ENCODE data around the gene KRTAP10-5.

KRTAP10-5 gene

DNA sequence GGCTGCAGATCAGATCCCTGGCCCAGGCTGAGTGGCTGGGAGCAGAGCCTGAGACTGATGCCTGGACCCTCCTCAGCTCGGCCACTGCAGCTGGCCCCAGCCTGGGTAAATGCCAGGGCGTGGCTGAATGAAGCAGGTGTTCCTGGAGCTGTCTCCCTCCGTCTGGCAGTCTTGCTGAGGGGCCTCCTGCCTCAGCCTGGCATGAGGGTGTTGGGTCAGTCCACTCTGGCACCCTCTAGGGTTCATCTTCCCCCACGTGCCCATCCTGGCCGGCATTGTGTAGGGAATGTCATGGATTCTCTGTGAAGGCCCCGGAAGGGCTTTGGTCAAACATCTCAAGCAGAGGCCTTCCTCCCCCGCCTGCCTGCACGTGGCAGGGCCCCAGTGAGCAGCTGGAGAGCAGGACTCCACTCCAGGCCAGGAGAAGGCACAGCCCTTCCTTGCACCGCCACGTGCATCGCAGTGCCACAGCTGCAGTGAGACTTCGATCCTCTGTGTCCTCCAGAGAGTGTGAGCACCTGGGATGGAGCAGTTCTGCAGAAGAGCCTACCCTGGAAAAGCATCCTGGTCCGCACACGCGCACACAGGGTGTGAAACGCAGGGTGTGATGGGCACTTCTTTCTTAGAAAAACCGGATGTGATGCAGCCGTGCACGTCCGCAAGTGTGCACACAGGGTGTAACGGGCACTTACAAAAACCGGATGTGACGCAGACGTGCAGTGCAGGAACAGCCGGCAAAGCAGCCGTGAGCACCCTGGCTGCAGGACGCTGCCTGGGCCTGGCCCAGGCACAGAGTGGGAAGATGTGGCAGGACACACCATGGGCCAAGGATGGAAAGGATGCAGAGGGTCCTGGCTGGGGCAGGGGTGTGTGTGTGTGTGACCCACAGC lies 11.5 kb downstream of the KRTAP10-5 start:
- Histone ChIP-seq H3K36me3 (ENCODE audit: control insufficient read depth in 4 of 4, insufficient read depth in 4 of 4, low read length in 3 of 4) (no peaks in the 10 kb centered on the region), H3K4me1 (ENCODE audit: control extremely low read depth in 1 of 4, control insufficient read depth in 4 of 4, insufficient read depth in 4 of 4, low read length in 3 of 4) (peaks cover 0 to 8% (median 2%) of the 10 kb centered on the region in 4 experiments), H3K27me3 (replicated peaks in 2 of 5; ENCODE audit: control insufficient read depth in 4 of 5, insufficient read depth in 5 of 5, low read length in 4 of 5) (peaks cover 0 to 11% (median 2%) of the 10 kb centered on the region in 5 experiments), H3K9me3 (ENCODE audit: control extremely low read depth in 1 of 5, control insufficient read depth in 4 of 5, insufficient read depth in 2 of 5, low read depth in 1 of 5, low read length in 4 of 5) (peaks cover 0 to 16% (median 4%) of the 10 kb centered on the region in 5 experiments), H3K27ac (ENCODE audit: insufficient read depth in 1 of 2, low read depth in 1 of 2, low read length in 2 of 2, poor library complexity in 1 of 2, severe bottlenecking in 2 of 2) (no peak overlapping the region), H3K4me3 (ENCODE audit: control insufficient read depth in 1 of 7, extremely low read depth in 1 of 7, insufficient read depth in 4 of 7, low read depth in 2 of 7, low read length in 6 of 7) (no peak overlapping the region)
- ChIA-PET CTCF (interaction anchor here (0.5 kb wide), 1 partner anchor 176 kb away, joined by 3 read pairs; no protein-coding TSS in a partner anchor), POLR2A (no interaction called here)
- no peak for DNase-seq
- 87% methylated on average over 26 of the region's 27 CpGs for WGBS (ENCODE audit: insufficient coverage)

- peaks cover 0 to 16% (median 6%) of the 10 kb centered on the region in 5 experiments for H3K9me3 ChIP-seq (ENCODE audit: control extremely low read depth in 1 of 5, control insufficient read depth in 4 of 5, insufficient read depth in 2 of 5, low read depth in 1 of 5, low read length in 4 of 5)
- H3K27me3 ChIP-seq (replicated peaks in 2 of 5; ENCODE audit: control insufficient read depth in 4 of 5, insufficient read depth in 5 of 5, low read length in 4 of 5), result peaks cover 0 to 9% (median 2%) of the 10 kb centered on the region in 5 experiments
- no peak overlapping the region for H3K4me3 ChIP-seq (ENCODE audit: control insufficient read depth in 1 of 7, extremely low read depth in 1 of 7, insufficient read depth in 4 of 7, low read depth in 2 of 7, low read length in 6 of 7)
- no peak overlapping the region for H3K27ac ChIP-seq (ENCODE audit: insufficient read depth in 1 of 2, low read depth in 1 of 2, low read length in 2 of 2, poor library complexity in 1 of 2, severe bottlenecking in 2 of 2)
- ChIA-PET POLR2A (no interaction called here), CTCF (interaction anchor here (0.5 kb wide), 1 partner anchor 175 kb away, joined by 3 read pairs; no protein-coding TSS in a partner anchor)
- no peaks in the 10 kb centered on the region for H3K36me3 ChIP-seq (ENCODE audit: control insufficient read depth in 4 of 4, insufficient read depth in 4 of 4, low read length in 3 of 4)
- 82% methylated on average over 11 of the region's 12 CpGs for WGBS (ENCODE audit: insufficient coverage)
- peaks cover 0 to 8% (median 2%) of the 10 kb centered on the region in 4 experiments for H3K4me1 ChIP-seq (ENCODE audit: control extremely low read depth in 1 of 4, control insufficient read depth in 4 of 4, insufficient read depth in 4 of 4, low read length in 3 of 4)
- no peak for DNase-seq
Measured at GRCh38 chr21:44568261-44568660, 12.1 kb downstream of the KRTAP10-5 start.

DNA sequence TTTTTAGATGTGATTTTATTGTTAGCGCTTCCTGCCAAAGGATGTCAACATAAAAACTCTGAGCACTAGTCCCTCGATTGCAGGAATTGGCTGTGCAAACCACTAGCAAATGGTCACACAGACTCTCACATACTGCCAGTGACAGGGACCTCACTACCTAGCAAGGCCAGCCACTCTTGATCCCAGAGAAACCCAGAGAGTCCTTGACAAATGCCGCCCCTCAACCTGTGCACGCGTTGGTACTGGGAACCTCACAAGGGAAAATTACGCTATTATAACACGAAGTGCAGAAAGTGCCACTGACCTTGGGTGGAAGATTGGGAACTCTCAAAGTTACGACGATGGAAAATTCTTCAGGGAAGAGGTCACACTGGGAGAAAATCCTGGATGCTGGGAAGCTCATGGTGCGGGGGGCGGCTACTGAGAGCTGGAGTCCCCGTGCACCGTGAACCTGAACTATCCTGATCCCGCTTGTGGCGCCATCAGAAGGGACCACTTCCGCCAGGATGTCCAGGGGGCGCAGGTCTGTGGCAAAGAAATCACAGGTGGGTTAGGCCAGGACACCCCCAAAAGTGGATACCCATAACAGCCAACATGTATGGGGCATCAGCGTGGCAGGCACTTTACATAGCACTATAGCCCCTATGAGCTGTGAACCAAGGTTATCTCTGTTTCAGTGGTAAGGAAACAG lies 12.8 kb downstream of the KRTAP10-5 start:
- CTCF ChIA-PET, result no interaction called here
- WGBS (ENCODE audit: insufficient coverage), result 92% methylated on average over 18 of the region's 18 CpGs
- peaks cover 0 to 4% (median 2%) of the 10 kb centered on the region in 5 experiments for H3K27me3 ChIP-seq (replicated peaks in 2 of 5; ENCODE audit: control insufficient read depth in 4 of 5, insufficient read depth in 5 of 5, low read length in 4 of 5)

DNA sequence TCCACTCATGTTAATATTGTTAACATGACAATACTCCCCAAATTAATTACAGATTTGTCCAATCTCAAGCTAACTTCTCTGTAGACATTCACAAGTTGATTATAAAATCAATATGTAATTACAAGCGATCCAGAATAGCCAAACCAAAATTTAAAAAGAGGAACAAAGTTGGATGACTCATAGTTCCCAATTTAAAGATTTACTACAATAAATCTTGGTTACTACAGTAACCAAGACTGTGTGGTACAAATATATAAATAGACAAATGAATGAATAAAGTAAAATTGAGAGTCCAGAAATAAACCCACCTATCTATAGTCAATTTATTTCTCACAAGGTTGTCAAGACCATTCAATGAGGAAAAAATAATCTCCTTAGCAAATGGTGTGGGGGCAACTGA lies 14.0 kb downstream of the KRTAP10-5 start:
- Histone ChIP-seq H3K27ac (ENCODE audit: insufficient read depth in 1 of 2, low read depth in 1 of 2, low read length in 2 of 2, poor library complexity in 1 of 2, severe bottlenecking in 2 of 2) (peak overlapping the region; percentile 2 to 50), H3K9me3 (ENCODE audit: control extremely low read depth in 1 of 5, control insufficient read depth in 4 of 5, insufficient read depth in 2 of 5, low read depth in 1 of 5, low read length in 4 of 5) (peaks cover 1 to 16% (median 5%) of the 10 kb centered on the region in 5 experiments), H3K4me1 (ENCODE audit: control extremely low read depth in 1 of 4, control insufficient read depth in 4 of 4, insufficient read depth in 4 of 4, low read length in 3 of 4) (peaks cover 0 to 8% (median 2%) of the 10 kb centered on the region in 4 experiments), H3K27me3 (replicated peaks in 2 of 5; ENCODE audit: control insufficient read depth in 4 of 5, insufficient read depth in 5 of 5, low read length in 4 of 5) (peaks cover 0 to 3% (median 0%) of the 10 kb centered on the region in 5 experiments), H3K36me3 (ENCODE audit: control insufficient read depth in 4 of 4, insufficient read depth in 4 of 4, low read length in 3 of 4) (no peaks in the 10 kb centered on the region), H3K4me3 (ENCODE audit: control insufficient read depth in 1 of 7, extremely low read depth in 1 of 7, insufficient read depth in 4 of 7, low read depth in 2 of 7, low read length in 6 of 7) (no peak overlapping the region)
- ChIA-PET POLR2A (no interaction called here), CTCF (no interaction called here)
- peak; percentile 74 to 88 (median 84) for DNase-seq
- no CpG with 5 or more reads among the region's 1 CpG for WGBS (ENCODE audit: insufficient coverage)

More for the DNA sequence above, 12.8 kb downstream of the KRTAP10-5 start:
- DNase-seq, result no peak
- POLR2A ChIA-PET, result no interaction called here
- Histone ChIP-seq H3K36me3 (ENCODE audit: control insufficient read depth in 4 of 4, insufficient read depth in 4 of 4, low read length in 3 of 4) (no peaks in the 10 kb centered on the region), H3K4me3 (ENCODE audit: control insufficient read depth in 1 of 7, extremely low read depth in 1 of 7, insufficient read depth in 4 of 7, low read depth in 2 of 7, low read length in 6 of 7) (no peak overlapping the region), H3K27ac (ENCODE audit: insufficient read depth in 1 of 2, low read depth in 1 of 2, low read length in 2 of 2, poor library complexity in 1 of 2, severe bottlenecking in 2 of 2) (no peak overlapping the region), H3K4me1 (ENCODE audit: control extremely low read depth in 1 of 4, control insufficient read depth in 4 of 4, insufficient read depth in 4 of 4, low read length in 3 of 4) (peaks cover 0 to 8% (median 2%) of the 10 kb centered on the region in 4 experiments), H3K9me3 (ENCODE audit: control extremely low read depth in 1 of 5, control insufficient read depth in 4 of 5, insufficient read depth in 2 of 5, low read depth in 1 of 5, low read length in 4 of 5) (peaks cover under 1 to 17% (median 6%) of the 10 kb centered on the region in 5 experiments)

DNA sequence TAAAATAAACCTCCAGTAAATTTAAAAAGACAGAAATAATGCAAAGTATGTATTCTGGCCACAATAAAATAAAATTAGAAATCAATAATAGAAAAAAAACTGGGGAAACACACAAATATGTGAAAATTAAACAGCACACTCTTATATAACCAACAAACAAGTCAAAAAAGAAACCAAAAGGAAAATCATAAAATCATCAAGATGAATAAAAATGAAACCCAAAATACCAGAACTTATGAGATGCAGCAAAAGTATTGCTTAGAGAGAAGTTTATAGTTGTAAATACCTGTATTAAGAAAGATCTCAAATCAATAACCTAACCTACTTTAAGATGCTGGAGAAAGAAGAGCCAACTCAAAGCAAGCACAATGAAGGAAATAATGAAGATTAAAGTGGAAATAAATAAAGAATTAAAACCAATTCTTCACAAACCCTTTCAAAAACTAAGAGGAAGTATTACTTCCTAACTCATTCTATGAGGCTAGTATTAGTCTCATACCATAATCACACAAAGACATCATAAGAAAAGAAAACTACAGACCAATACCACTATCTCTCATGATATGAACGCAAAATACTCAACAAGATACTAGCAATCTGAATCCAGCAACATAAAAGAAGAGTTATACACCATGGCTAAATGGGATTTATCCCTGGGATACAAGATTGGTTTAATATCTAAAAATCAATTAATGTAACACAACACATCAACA lies 15.4 kb downstream of the KRTAP10-5 start:
- CTCF ChIA-PET, result interaction anchor here (0.6 kb wide), 1 partner anchor 25 kb away, joined by 4 read pairs; no protein-coding TSS in a partner anchor
- DNase-seq, result peak in 2 of 3 donors; percentile 12 to 17
- Histone ChIP-seq H3K27me3 (replicated peaks in 2 of 5; ENCODE audit: control insufficient read depth in 4 of 5, insufficient read depth in 5 of 5, low read length in 4 of 5) (peaks cover 0 to 3% (median 0%) of the 10 kb centered on the region in 5 experiments), H3K9me3 (ENCODE audit: control extremely low read depth in 1 of 5, control insufficient read depth in 4 of 5, insufficient read depth in 2 of 5, low read depth in 1 of 5, low read length in 4 of 5) (peaks cover 0 to 8% (median 2%) of the 10 kb centered on the region in 5 experiments), H3K4me3 (ENCODE audit: control insufficient read depth in 1 of 7, extremely low read depth in 1 of 7, insufficient read depth in 4 of 7, low read depth in 2 of 7, low read length in 6 of 7) (no peak overlapping the region), H3K4me1 (ENCODE audit: control extremely low read depth in 1 of 4, control insufficient read depth in 4 of 4, insufficient read depth in 4 of 4, low read length in 3 of 4) (peaks cover 0 to 8% (median 2%) of the 10 kb centered on the region in 4 experiments), H3K27ac (ENCODE audit: insufficient read depth in 1 of 2, low read depth in 1 of 2, low read length in 2 of 2, poor library complexity in 1 of 2, severe bottlenecking in 2 of 2) (no peak overlapping the region), H3K36me3 (ENCODE audit: control insufficient read depth in 4 of 4, insufficient read depth in 4 of 4, low read length in 3 of 4) (no peaks in the 10 kb centered on the region)
- WGBS (ENCODE audit: insufficient coverage), result no CpG with 5 or more reads among the region's 1 CpG
- POLR2A ChIA-PET, result no interaction called here

GRCh38 chr21:44564099-44564498 lies 16.3 kb downstream of the KRTAP10-5 start:
- no peak overlapping the region for H3K4me3 ChIP-seq (ENCODE audit: control insufficient read depth in 1 of 7, extremely low read depth in 1 of 7, insufficient read depth in 4 of 7, low read depth in 2 of 7, low read length in 6 of 7)
- no CpG with 5 or more reads among the region's 1 CpG for WGBS (ENCODE audit: insufficient coverage)
- H3K9me3 ChIP-seq (ENCODE audit: control extremely low read depth in 1 of 5, control insufficient read depth in 4 of 5, insufficient read depth in 2 of 5, low read depth in 1 of 5, low read length in 4 of 5), result peaks cover 2 to 17% (median 4%) of the 10 kb centered on the region in 5 experiments
- ChIA-PET CTCF (no interaction called here), POLR2A (no interaction called here)
- H3K36me3 ChIP-seq (ENCODE audit: control insufficient read depth in 4 of 4, insufficient read depth in 4 of 4, low read length in 3 of 4), result no peaks in the 10 kb centered on the region
- no peak for DNase-seq
- H3K4me1 ChIP-seq (ENCODE audit: control extremely low read depth in 1 of 4, control insufficient read depth in 4 of 4, insufficient read depth in 4 of 4, low read length in 3 of 4), result peaks cover 0 to 8% (median 2%) of the 10 kb centered on the region in 4 experiments
- H3K27ac ChIP-seq (ENCODE audit: insufficient read depth in 1 of 2, low read depth in 1 of 2, low read length in 2 of 2, poor library complexity in 1 of 2, severe bottlenecking in 2 of 2), result no peak overlapping the region
- no peaks in the 10 kb centered on the region for H3K27me3 ChIP-seq (replicated peaks in 2 of 5; ENCODE audit: control insufficient read depth in 4 of 5, insufficient read depth in 5 of 5, low read length in 4 of 5)

Data from common myeloid progenitor, CD34-positive (primary cell).